Brain microvascular endothelial cell (primary cell): ENCODE measurements around the gene ZSCAN10.

Source experiments
- DNase-seq: peaks from one replicate; pipeline ENCODE4 v3.0.0-alpha.2; 2020
- H3K27ac ChIP-seq: fragments of 250-450 bp; sonication (Bioruptor Pico); 2 replicates; pipeline ENCODE4 v1.5.1; 2020; ENCODE audit warnings: mild to moderate bottlenecking, moderate library complexity
- H3K27me3 ChIP-seq: fragments of 250-450 bp; sonication (Bioruptor Pico); replicated peaks from 2 replicates; pipeline ENCODE4 v1.5.1; 2020; ENCODE audit warnings: mild to moderate bottlenecking
- H3K36me3 ChIP-seq: fragments of 250-450 bp; sonication (Bioruptor Pico); replicated peaks from 2 replicates; pipeline ENCODE4 v1.5.1; 2020; ENCODE audit warnings: mild to moderate bottlenecking
- H3K4me3 ChIP-seq: 2 replicates; pipeline ENCODE4 v1.5.1; 2011; ENCODE audit warnings: low read depth, mild to moderate bottlenecking, control low read depth, low read length, moderate library complexity
- in situ Hi-C: cut with HindIII; loops from 2 replicates; pipeline ENCODE4 v1.10.0; 2017; ENCODE audit warnings: low sequenced_read_pairs, low pct_ligation_motif_present
- TF ChIP-seq, protein P1 (sequence below): IDR thresholded peaks from 2 replicates; pipeline ENCODE4 v1.5.1; 2011; ENCODE audit warnings: low read depth, mild to moderate bottlenecking, moderate library complexity, low read length, control low read depth, inconsistent platforms; ENCODE audit errors: missing control alignments

ZSCAN10 gene

DNA sequence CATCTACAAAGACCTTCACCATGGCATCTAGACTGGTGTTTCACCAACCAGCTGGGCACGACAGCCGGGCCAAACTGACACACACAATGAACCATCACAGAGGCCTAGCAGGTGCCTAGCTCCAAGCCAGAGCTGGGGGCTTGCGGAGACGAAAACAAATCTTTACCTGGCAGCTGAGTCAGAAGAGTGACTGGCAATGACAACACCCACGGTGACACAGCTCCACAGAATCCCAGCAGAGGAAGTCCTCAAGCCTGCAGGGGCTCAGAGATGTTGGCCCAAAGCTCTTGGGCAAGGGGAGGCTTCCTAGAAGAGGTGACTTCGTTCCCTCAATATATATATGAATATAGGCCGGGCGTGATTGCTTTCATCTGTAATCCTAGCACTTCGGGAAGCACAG is 47.6 kb downstream of the ZSCAN10 start:
- H3K27ac ChIP-seq = no peak overlapping the region
- no peak overlapping the region for H3K4me3 ChIP-seq
- TF ChIP-seq, protein P1, sequence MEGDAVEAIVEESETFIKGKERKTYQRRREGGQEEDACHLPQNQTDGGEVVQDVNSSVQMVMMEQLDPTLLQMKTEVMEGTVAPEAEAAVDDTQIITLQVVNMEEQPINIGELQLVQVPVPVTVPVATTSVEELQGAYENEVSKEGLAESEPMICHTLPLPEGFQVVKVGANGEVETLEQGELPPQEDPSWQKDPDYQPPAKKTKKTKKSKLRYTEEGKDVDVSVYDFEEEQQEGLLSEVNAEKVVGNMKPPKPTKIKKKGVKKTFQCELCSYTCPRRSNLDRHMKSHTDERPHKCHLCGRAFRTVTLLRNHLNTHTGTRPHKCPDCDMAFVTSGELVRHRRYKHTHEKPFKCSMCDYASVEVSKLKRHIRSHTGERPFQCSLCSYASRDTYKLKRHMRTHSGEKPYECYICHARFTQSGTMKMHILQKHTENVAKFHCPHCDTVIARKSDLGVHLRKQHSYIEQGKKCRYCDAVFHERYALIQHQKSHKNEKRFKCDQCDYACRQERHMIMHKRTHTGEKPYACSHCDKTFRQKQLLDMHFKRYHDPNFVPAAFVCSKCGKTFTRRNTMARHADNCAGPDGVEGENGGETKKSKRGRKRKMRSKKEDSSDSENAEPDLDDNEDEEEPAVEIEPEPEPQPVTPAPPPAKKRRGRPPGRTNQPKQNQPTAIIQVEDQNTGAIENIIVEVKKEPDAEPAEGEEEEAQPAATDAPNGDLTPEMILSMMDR = no peak
- no peak for DNase-seq
- peaks cover 7% of the 10 kb centered on the region for H3K27me3 ChIP-seq
- in situ Hi-C loops = no loop called here
- H3K36me3 ChIP-seq = no peaks in the 10 kb centered on the region

DNA sequence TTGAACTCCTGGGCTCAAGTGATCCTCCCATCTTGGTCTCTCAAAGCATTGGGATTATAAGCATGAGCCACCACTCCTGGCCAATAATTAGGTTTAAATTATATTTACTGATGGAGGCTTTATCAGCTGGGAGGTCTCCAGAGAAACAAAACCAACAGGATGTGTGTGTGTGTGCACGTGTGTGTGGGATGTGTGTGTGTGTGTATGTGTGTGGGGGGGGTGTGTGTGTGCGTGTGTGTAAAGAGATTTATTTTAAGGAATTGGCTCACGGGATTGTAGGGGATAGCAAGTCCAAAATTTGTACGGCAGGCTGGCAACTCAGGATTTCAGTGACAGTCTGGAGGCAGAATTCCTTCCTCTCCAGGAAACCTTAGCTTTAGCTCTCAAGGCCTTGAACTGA is 48.1 kb downstream of the ZSCAN10 start:
- no peaks in the 10 kb centered on the region for H3K36me3 ChIP-seq
- H3K27me3 ChIP-seq = peaks cover 11% of the 10 kb centered on the region
- H3K27ac ChIP-seq = no peak overlapping the region
- in situ Hi-C loops = no loop called here
- no peak for DNase-seq
- TF ChIP-seq, protein P1 = no peak
- H3K4me3 ChIP-seq = no peak overlapping the region

DNA sequence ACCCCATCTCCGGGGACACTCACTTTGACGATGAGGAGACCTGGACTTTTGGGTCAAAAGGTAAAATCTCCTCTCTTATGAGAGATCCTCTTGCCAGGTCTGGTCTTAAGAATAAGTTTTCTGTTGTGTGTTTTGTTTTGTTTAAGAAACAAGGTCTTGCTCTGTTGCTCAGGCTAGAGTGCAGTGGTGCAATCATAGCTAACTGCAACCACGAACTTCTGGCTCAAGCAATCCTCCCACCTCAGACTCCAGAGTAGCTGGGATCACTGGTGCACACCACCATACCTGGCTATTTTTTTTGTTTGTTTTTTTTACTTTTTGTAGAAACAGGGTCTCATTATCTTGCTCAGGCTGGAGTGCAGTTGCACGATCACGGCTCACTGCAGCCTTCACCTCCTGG is 48.6 kb downstream of the ZSCAN10 start:
- Histone ChIP-seq H3K27ac (no peak overlapping the region), H3K4me3 (no peak overlapping the region), H3K36me3 (no peaks in the 10 kb centered on the region), H3K27me3 (peaks cover 11% of the 10 kb centered on the region)
- in situ Hi-C loops = no loop called here
- no peak for DNase-seq
- TF ChIP-seq, protein P1 = no peak

DNA sequence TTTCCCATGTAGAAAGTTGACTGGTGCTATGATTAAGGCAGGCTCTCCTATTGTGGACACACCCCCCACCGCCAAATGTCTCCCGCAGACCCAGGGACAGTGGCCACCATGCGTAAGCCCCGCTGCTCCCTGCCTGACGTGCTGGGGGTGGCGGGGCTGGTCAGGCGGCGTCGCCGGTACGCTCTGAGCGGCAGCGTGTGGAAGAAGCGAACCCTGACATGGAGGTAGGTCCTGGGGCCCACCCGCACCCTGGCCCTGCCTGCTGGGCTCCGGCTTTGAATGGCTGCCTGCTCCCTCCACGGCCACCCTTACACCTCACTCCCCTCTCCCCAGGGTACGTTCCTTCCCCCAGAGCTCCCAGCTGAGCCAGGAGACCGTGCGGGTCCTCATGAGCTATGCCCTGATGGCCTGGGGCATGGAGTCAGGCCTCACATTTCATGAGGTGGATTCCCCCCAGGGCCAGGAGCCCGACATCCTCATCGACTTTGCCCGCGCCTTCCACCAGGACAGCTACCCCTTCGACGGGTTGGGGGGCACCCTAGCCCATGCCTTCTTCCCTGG is 49.1 kb downstream of the ZSCAN10 start:
- Histone ChIP-seq H3K4me3 (no peak overlapping the region), H3K27ac (no peak overlapping the region), H3K36me3 (no peaks in the 10 kb centered on the region), H3K27me3 (peaks cover 11% of the 10 kb centered on the region)
- DNase-seq = no peak
- TF ChIP-seq, protein P1 = no peak
- in situ Hi-C loops = no loop called here

DNA sequence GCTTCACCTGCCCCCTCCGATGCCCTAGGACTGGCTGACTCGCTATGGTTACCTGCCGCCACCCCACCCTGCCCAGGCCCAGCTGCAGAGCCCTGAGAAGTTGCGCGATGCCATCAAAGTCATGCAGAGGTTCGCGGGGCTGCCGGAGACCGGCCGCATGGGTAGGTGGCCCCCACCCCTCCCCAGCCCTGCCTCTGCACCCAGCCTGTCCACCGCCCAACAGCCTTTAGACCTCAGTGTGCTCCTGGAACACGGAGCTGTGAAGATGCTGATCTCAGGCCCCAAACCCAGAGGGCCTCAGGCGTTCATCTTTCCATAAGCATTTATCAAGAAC is 51.7 kb downstream of the ZSCAN10 start:
- H3K36me3 ChIP-seq = no peaks in the 10 kb centered on the region
- H3K27ac ChIP-seq = no peak overlapping the region
- TF ChIP-seq, protein P1 = no peak
- no peak for DNase-seq
- H3K27me3 ChIP-seq = peaks cover 11% of the 10 kb centered on the region
- H3K4me3 ChIP-seq = no peak overlapping the region
- in situ Hi-C loops = no loop called here

DNA sequence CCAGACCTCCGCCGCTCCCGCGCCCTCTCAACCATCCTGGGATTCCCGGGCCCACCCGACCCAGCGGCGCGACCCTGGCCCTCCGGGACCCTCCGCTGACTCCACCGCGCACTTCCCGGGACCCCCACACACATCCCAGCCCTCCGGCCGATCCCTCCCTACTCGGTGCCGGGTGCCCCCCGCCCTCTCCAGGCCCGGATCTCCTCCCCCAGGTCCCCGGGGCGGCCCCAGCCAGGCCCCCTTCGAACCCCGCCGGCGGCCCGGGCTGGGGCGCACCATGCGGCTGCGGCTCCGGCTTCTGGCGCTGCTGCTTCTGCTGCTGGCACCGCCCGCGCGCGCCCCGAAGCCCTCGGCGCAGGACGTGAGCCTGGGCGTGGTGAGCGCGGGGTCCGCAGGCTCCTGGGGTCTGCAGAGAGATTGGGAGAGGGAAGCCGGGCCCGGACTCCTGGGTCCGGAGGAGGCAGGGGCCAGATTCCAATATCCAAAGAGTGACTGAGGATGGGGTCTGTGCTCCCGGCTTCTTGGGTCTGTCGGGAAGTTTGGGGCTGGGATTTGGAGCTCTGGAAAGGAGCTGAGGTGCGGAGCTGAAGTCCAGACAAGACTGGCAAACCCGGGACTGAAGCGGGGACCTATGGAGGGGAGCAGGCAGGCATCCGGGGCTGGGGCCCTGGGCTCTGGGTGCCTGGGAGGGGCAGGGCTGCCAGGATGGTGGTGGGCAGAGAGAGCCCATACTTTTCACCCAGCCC is 52.3 kb downstream of the ZSCAN10 start:
- in situ Hi-C loops = no loop called here
- no peak for DNase-seq
- Histone ChIP-seq H3K27ac (no peak overlapping the region), H3K36me3 (no peaks in the 10 kb centered on the region), H3K27me3 (peaks cover 11% of the 10 kb centered on the region), H3K4me3 (no peak overlapping the region)
- TF ChIP-seq, protein P1 = no peak
